ENCODE results near the gene CAMTA1.

The CAMTA1 gene

GRCh38 chr1:7110321-7110720, 325.1 kb downstream of the CAMTA1 start:
- TF ChIP-seq ARNTL (CRISPR knock-in tag; IDR thresholded peaks at IDR 0.05; ENCODE audit: borderline replicate concordance, low read depth) (no peak), ZNF70 (CRISPR knock-in tag; IDR thresholded peaks at IDR 0.05) (no peak), OSR1 (CRISPR knock-in tag; IDR thresholded peaks at IDR 0.05) (no peak), ESRRG (CRISPR knock-in tag; IDR thresholded peaks at IDR 0.05) (no peak), BACH2 (CRISPR knock-in tag; IDR thresholded peaks at IDR 0.05; ENCODE audit: borderline replicate concordance) (no peak)

GRCh38 chr1:7111853-7112252, 326.6 kb downstream of the CAMTA1 start:
- TF ChIP-seq ZNF8 (CRISPR knock-in tag; IDR thresholded peaks at IDR 0.05) (no peak), CSDC2 (CRISPR knock-in tag; IDR thresholded peaks at IDR 0.05) (no peak), RARB (CRISPR knock-in tag; IDR thresholded peaks at IDR 0.05) (no peak), CREB5 (CRISPR knock-in tag; IDR thresholded peaks at IDR 0.05; ENCODE audit: low read depth) (no peak), ZC3H10 (CRISPR knock-in tag; IDR thresholded peaks at IDR 0.05) (no peak), SNAI2 (CRISPR knock-in tag; IDR thresholded peaks at IDR 0.05) (no peak), TSHZ2 (CRISPR knock-in tag; IDR thresholded peaks at IDR 0.05) (no peak), ISL1 (CRISPR knock-in tag; IDR thresholded peaks at IDR 0.05) (no peak), TCF4 (CRISPR knock-in tag; IDR thresholded peaks at IDR 0.05; ENCODE audit: borderline replicate concordance) (no peak), ZFP30 (CRISPR knock-in tag; IDR thresholded peaks at IDR 0.05) (no peak), ZFP3 (CRISPR knock-in tag; IDR thresholded peaks at IDR 0.05) (no peak), ESRRG (CRISPR knock-in tag; IDR thresholded peaks at IDR 0.05) (no peak), ZNF70 (CRISPR knock-in tag; IDR thresholded peaks at IDR 0.05) (no peak), TOX (CRISPR knock-in tag; IDR thresholded peaks at IDR 0.05; ENCODE audit: borderline replicate concordance) (no peak), ARNTL (CRISPR knock-in tag; IDR thresholded peaks at IDR 0.05; ENCODE audit: borderline replicate concordance, low read depth) (no peak), CSRNP3 (CRISPR knock-in tag; IDR thresholded peaks at IDR 0.05) (no peak)
- ATAC-seq, result no peak

More at GRCh38 chr1:7110321-7110720, 325.1 kb downstream of the CAMTA1 start:
- no peak for ATAC-seq

GRCh38 chr1:7113136-7113535, 327.9 kb downstream of the CAMTA1 start:
- TF ChIP-seq ZNF565 (CRISPR knock-in tag; conservative IDR thresholded peaks at IDR 0.05; ENCODE audit: low read depth), result no peak
- no peak for TF ChIP-seq OSR1 (CRISPR knock-in tag; IDR thresholded peaks at IDR 0.05)
- no peak for TF ChIP-seq CSRNP3 (CRISPR knock-in tag; IDR thresholded peaks at IDR 0.05)
- TF ChIP-seq ARNTL (CRISPR knock-in tag; IDR thresholded peaks at IDR 0.05; ENCODE audit: borderline replicate concordance, low read depth), result no peak
- no peak for TF ChIP-seq PATZ1 (CRISPR knock-in tag; IDR thresholded peaks at IDR 0.05; ENCODE audit: borderline replicate concordance)
- TF ChIP-seq TCF4 (CRISPR knock-in tag; IDR thresholded peaks at IDR 0.05; ENCODE audit: borderline replicate concordance), result no peak
- TF ChIP-seq PPARA (CRISPR knock-in tag; IDR thresholded peaks at IDR 0.05; ENCODE audit: borderline replicate concordance), result no peak
- no peak for TF ChIP-seq CREB5 (CRISPR knock-in tag; IDR thresholded peaks at IDR 0.05; ENCODE audit: low read depth)
- no peak for ATAC-seq
